ENCODE measurements around the gene RELB.

The RELB gene

DNA sequence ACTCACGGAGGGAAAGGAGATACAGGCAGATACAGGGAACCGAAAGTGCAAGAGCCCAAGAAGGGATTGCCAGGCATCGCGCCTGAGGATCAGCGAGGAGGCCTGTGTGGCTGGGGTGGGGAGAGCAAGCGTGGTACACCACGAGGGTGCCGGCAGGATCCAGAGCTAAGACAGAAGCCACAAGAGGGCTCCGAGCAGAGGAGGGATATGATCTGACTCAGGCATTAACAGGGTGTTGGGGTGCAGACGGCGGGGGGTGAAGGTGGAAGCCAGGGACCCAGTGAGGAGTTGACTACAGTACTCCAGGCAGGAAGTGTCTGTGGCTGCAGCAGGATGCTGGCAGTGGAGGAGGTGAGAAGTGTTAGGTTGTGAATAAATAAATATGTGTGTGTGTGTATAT lies 86.3 kb downstream of the RELB start:
- FAIRE-seq: no peak
